ENCODE measurements around the gene TBX1. TPM values are rescaled to one million over a fixed set of nuclear protein-coding genes. Genes with fewer than 3 reads are reported as not detected.

TBX1 gene
- total and polyA plus RNA-seq, 4 donors: 1.1 to 7.8 (median 4.0) TPM

GRCh38 chr22:19815823-19816290, 55.3 kb downstream of the TBX1 start:
- WGBS, 2 donors: 93 to 95% methylated on average over 16 of the region's 16 CpGs
- ATAC-seq (ENCODE audit: low FRiP score) (no peak), DNase-seq (no peak)
- Histone ChIP-seq H3K4me1 (ENCODE audit: control insufficient read depth in 1 of 2, insufficient read depth in 2 of 2, low read length in 2 of 2) (no peaks in the 10 kb centered on the region), H3K36me3 (ENCODE audit: control insufficient read depth in 1 of 2, insufficient read depth in 2 of 2, low read length in 1 of 2) (no peaks in the 10 kb centered on the region), H3K9me3 (ENCODE audit: control insufficient read depth, low read length) (no peaks in the 10 kb centered on the region), H3K4me3 (ENCODE audit: low read length in 2 of 2) (no peak overlapping the region), H3K27ac (ENCODE audit: low read depth in 1 of 2, low read length in 2 of 2) (no peak overlapping the region), H3K27me3 (ENCODE audit: control insufficient read depth in 1 of 2, insufficient read depth in 2 of 2, low read length in 1 of 2) (no peaks in the 10 kb centered on the region)
- intact Hi-C loops (cut with DNase I): no loop called here

DNA sequence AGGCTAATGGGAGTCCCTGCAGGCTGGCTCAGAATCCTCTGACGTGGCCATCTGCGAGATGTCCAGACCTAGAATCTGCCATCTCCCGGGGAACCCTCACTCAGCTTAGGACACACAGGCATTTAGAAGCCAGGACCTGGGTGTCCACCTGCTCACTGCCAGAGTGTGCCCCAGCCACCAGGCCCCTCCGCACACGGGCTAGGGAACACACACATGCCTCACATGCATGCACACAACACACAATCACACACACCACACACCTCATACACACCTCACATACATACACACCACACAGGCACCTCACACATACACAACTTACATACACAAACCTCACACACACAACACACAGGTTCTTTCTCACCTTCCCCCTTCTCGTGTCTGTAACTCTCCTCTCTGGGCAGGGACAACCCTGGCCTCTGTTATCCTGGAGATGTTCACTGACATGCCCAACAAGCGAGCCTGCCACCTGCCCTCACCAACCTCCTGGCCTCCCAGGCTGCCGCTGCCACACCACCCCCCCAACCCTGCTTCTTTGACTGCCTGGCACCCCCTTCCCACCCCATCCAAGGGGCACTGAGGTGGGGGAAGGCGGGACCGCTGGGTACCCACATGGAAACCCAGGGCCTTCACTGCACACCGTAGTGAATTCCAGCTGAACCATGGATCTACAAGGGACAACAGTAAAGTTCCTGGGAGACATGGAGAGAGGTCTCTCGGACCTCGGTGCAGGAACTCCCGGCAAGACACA, 56.0 kb downstream of the TBX1 start:
- Histone ChIP-seq H3K27me3 (ENCODE audit: control insufficient read depth in 1 of 2, insufficient read depth in 2 of 2, low read length in 1 of 2) (no peaks in the 10 kb centered on the region), H3K36me3 (ENCODE audit: control insufficient read depth in 1 of 2, insufficient read depth in 2 of 2, low read length in 1 of 2) (no peaks in the 10 kb centered on the region), H3K27ac (ENCODE audit: low read depth in 1 of 2, low read length in 2 of 2) (no peak overlapping the region), H3K9me3 (ENCODE audit: control insufficient read depth, low read length) (no peaks in the 10 kb centered on the region), H3K4me3 (ENCODE audit: low read length in 2 of 2) (no peak overlapping the region), H3K4me1 (ENCODE audit: control insufficient read depth in 1 of 2, insufficient read depth in 2 of 2, low read length in 2 of 2) (no peaks in the 10 kb centered on the region)
- ATAC-seq (ENCODE audit: low FRiP score): no peak
- DNase-seq: no peak
- WGBS, 2 donors: 95 to 96% methylated on average over 14 of the region's 14 CpGs
- intact Hi-C loops (cut with DNase I): no loop called here

Other genes with a start within 250 kb of the TBX1 start
- 10 to 100 TPM; 43.7 to 69.2 TPM for gene CLDN5, start 236.4 kb upstream of the TBX1 start, total RNA-seq
- 1 to 10 TPM; 4.0 to 4.5 TPM for gene CLDN5, start 236.4 kb upstream of the TBX1 start, polyA plus RNA-seq
- 10 to 100 TPM; 32.5 to 41.5 TPM for gene SEPTIN5, start 46.3 kb upstream of the TBX1 start, total RNA-seq
- 10 to 100 TPM; 26.9 to 63.3 TPM for gene SEPTIN5, start 46.3 kb upstream of the TBX1 start, polyA plus RNA-seq
- 1 to 10 TPM in 1 of 2 donors, not detected in 1; 3.6 TPM for gene GP1BB, start 37.2 kb upstream of the TBX1 start, total RNA-seq
- gene GP1BB, start 37.2 kb upstream of the TBX1 start, polyA plus RNA-seq: 10 to 100 TPM in 1 of 2 donors, 1 to 10 TPM in 1; 8.1 to 29.7 TPM
- 1 to 10 TPM; 4.7 to 5.0 TPM for gene GNB1L, start 94.1 kb downstream of the TBX1 start, total RNA-seq
- gene GNB1L, start 94.1 kb downstream of the TBX1 start, polyA plus RNA-seq: 10 to 100 TPM in 1 of 2 donors, 1 to 10 TPM in 1; 4.3 to 12.6 TPM
- gene RTL10, start 94.1 kb downstream of the TBX1 start, total RNA-seq: 10 to 100 TPM in 1 of 2 donors, 1 to 10 TPM in 1; 7.7 to 16.6 TPM
- gene RTL10, start 94.1 kb downstream of the TBX1 start, polyA plus RNA-seq: 1 to 10 TPM; 5.5 to 8.0 TPM
- gene COMT, start 181.0 kb downstream of the TBX1 start, total RNA-seq: 100 to 1,000 TPM; 101 to 111 TPM
- gene COMT, start 181.0 kb downstream of the TBX1 start, polyA plus RNA-seq: 100 to 1,000 TPM in 1 of 2 donors, 10 to 100 TPM in 1; 96.7 to 176 TPM
- 10 to 100 TPM; 21.0 to 29.5 TPM for gene TXNRD2, start 181.0 kb downstream of the TBX1 start, total RNA-seq
- 10 to 100 TPM; 13.3 to 59.0 TPM for gene TXNRD2, start 181.0 kb downstream of the TBX1 start, polyA plus RNA-seq

Measured in aorta (tissue), 5 donors.